Osteocyte (in vitro differentiated cells): ENCODE results near the gene GPC3. TPM values are rescaled to one million over a fixed set of nuclear protein-coding genes. Genes with fewer than 3 reads are reported as not detected.

Source experiments
- DNase-seq: peaks from one replicate; pipeline ENCODE4 v3.0.0; 2021; ENCODE audit warnings: mixed read lengths; ENCODE audit not compliant: unreplicated experiment; ENCODE audit errors: extremely low spot score
- H3K27ac Mint-ChIP-seq: one replicate; pipeline ENCODE4 v1.8.0; 2021; ENCODE audit warnings: mild to moderate bottlenecking, mixed read lengths; ENCODE audit not compliant: unreplicated experiment
- H3K27me3 Mint-ChIP-seq: one replicate; pipeline ENCODE4 v1.8.0; 2021; ENCODE audit warnings: mixed read lengths; ENCODE audit not compliant: unreplicated experiment
- H3K36me3 Mint-ChIP-seq: one replicate; pipeline ENCODE4 v1.8.0; 2021; ENCODE audit warnings: mixed read lengths; ENCODE audit not compliant: unreplicated experiment
- H3K4me1 Mint-ChIP-seq: one replicate; pipeline ENCODE4 v1.8.0; 2021; ENCODE audit warnings: mixed read lengths; ENCODE audit not compliant: unreplicated experiment
- H3K4me3 Mint-ChIP-seq: one replicate; pipeline ENCODE4 v1.8.0; 2021; ENCODE audit warnings: mild to moderate bottlenecking, moderate library complexity, mixed read lengths; ENCODE audit not compliant: unreplicated experiment
- H3K9me3 Mint-ChIP-seq: one replicate; pipeline ENCODE4 v1.8.0; 2021; ENCODE audit warnings: mixed read lengths; ENCODE audit not compliant: unreplicated experiment
- total RNA-seq: library from RNA; stranded (reverse); gene quantifications from 2 replicates; pipeline ENCODE4 v1.2.1, GENCODE V29; 2021
- TF ChIP-seq, protein P1 (sequence below): fragments of 200-600 bp; sonication (generic); IDR thresholded peaks from 2 replicates; pipeline ENCODE4 v1.5.0; 2021; ENCODE audit warnings: antibody characterized with exemption, mild to moderate bottlenecking, moderate library complexity

GPC3 gene
- total RNA-seq, 1 donor from 2014 or later = 19.6 TPM

DNA sequence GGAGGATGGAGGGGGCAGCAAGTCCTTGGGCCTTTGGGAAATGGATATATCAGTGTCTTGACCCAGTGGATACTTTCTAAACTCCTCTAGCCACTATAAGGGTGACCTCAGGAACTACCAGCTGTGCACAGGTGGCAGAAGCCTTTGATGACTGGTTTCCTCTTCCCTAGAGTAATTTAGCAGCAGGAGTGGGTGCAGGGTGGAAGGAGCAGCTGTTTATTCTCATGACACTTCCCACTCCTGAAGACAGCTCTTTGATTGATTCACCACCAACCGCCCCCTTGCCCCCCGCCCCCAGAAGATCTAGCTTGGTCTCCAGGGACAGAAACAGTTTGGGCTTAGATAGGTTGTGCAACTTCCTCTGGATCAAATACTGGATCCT lies 63.0 kb downstream of the GPC3 start:
- TF ChIP-seq, protein P1, sequence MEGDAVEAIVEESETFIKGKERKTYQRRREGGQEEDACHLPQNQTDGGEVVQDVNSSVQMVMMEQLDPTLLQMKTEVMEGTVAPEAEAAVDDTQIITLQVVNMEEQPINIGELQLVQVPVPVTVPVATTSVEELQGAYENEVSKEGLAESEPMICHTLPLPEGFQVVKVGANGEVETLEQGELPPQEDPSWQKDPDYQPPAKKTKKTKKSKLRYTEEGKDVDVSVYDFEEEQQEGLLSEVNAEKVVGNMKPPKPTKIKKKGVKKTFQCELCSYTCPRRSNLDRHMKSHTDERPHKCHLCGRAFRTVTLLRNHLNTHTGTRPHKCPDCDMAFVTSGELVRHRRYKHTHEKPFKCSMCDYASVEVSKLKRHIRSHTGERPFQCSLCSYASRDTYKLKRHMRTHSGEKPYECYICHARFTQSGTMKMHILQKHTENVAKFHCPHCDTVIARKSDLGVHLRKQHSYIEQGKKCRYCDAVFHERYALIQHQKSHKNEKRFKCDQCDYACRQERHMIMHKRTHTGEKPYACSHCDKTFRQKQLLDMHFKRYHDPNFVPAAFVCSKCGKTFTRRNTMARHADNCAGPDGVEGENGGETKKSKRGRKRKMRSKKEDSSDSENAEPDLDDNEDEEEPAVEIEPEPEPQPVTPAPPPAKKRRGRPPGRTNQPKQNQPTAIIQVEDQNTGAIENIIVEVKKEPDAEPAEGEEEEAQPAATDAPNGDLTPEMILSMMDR = no peak
- peaks cover 7% of the 10 kb centered on the region for H3K4me1 Mint-ChIP-seq
- H3K36me3 Mint-ChIP-seq = no peaks in the 10 kb centered on the region

DNA sequence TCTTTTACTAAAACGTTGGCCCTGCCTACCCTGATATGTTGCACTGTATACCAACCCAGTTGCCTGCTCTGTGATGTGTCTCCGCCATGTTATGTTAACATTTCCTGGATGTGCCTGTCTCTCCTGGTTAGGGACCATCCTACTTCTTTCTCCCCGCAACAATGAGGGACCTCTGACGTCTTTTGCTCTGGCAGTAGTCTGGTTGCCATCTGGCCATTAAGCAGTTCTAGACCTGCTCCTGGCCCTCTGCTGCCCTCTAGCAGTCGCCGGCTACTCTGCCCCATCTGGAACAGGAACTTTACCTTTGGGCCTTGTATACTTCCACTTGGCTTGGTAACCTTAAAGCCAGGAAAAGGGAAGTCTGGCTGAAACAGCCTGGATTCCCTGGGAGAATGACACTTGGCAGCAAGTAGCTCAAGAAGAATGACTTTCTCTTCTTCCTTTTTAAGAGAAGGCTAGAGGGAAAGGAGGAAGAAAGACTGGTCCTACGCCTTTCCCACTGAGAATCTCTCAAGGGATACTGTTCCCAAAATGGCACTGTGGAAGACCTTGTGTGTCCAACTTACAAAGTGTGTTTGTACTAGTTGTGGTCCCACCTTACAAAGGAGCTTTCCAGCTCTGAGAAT lies 63.5 kb downstream of the GPC3 start:
- TF ChIP-seq, protein P1 = peak; percentile 63
- H3K4me1 Mint-ChIP-seq = peaks cover 7% of the 10 kb centered on the region
- H3K4me3 Mint-ChIP-seq = no peak overlapping the region
- H3K27me3 Mint-ChIP-seq = no peaks in the 10 kb centered on the region
- no peaks in the 10 kb centered on the region for H3K36me3 Mint-ChIP-seq
- no peak overlapping the region for H3K27ac Mint-ChIP-seq
- H3K9me3 Mint-ChIP-seq = no peaks in the 10 kb centered on the region
- no peak for DNase-seq

More for the DNA sequence above, 63.0 kb downstream of the GPC3 start:
- Mint-ChIP-seq H3K27me3 (no peaks in the 10 kb centered on the region), H3K27ac (no peak overlapping the region), H3K9me3 (no peaks in the 10 kb centered on the region), H3K4me3 (no peak overlapping the region)
- no peak for DNase-seq

DNA sequence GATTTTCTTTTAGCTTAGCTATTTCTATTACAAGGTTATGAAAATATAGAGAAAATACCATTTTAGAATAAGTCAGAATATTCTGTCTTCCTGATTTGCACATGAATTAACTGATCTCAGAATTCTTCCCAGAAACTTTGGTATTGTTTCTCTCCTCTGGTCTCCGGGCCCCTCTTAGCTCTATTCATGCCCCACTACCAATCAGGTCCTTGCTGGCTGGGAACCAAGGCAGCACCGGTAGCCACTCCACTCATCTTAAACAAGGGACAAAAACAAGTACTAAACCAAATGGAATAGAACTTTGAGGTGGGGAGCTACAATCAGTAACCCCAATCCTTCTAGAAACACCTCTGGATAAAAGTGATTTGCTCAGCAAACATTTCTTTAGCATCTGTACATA lies 64.3 kb downstream of the GPC3 start:
- no peak for DNase-seq
- Mint-ChIP-seq H3K27ac (no peak overlapping the region), H3K27me3 (no peaks in the 10 kb centered on the region), H3K36me3 (no peaks in the 10 kb centered on the region), H3K9me3 (no peaks in the 10 kb centered on the region), H3K4me3 (no peak overlapping the region), H3K4me1 (peaks cover 7% of the 10 kb centered on the region)
- TF ChIP-seq, protein P1 = no peak

DNA sequence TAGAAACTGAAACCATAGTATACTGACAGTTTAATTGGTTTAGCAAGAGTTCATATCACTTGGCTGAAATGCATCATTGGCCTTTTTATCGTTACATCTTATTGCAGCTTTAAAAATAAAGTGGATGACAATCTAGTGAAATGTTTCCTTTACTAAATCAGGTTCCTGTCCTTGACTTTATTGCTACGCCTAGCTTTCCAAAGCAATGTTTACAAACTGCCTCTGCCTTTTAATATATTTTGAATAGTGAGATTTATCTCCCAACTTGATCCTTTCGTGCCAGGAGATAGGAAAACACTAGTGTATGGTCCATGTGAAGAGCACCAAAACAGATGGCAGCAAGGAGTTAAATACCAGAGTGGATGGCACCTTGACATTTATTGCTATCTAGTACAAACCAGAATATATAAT lies 67.0 kb downstream of the GPC3 start:
- TF ChIP-seq, protein P1 = no peak
- DNase-seq = no peak
- Mint-ChIP-seq H3K4me3 (no peak overlapping the region), H3K36me3 (no peaks in the 10 kb centered on the region), H3K4me1 (peaks cover 7% of the 10 kb centered on the region), H3K27ac (no peak overlapping the region), H3K27me3 (no peaks in the 10 kb centered on the region), H3K9me3 (no peaks in the 10 kb centered on the region)

DNA sequence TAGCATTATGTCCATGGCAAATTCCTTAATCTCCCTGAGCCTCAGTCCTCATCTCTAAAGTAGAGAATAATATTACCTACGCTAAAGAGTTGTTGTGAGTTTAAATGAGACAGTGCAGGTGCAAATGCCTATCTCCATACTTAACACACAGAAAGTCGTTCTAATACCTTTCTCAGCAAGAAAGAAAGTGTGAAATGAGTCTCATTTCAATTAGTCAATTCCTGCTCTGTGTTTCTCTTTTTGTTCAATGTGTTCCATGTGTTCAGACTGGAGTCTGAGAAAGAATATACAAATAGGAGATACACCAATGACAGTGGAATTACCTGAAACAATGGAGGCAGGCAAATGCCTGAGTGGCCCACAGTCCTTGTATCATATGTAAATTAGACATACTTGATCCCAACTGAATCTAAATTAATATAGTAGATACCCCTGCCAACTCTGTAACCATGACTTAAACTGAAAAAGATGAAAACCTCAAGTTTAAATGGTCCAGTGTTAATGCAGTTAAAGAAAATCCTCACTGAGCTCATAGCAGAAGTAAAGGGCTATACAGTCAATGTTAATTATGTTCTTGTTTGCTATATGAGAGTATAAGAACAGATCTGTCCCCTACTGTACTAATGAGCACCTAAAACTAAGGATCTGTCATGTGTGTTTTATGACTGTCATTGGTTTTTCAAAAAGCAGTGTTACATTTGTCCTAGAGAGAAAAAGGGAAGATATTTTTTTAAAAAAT lies 68.2 kb downstream of the GPC3 start:
- no peak for DNase-seq
- H3K27me3 Mint-ChIP-seq = no peaks in the 10 kb centered on the region
- H3K36me3 Mint-ChIP-seq = no peaks in the 10 kb centered on the region
- TF ChIP-seq, protein P1 = no peak
- no peaks in the 10 kb centered on the region for H3K9me3 Mint-ChIP-seq
- no peaks in the 10 kb centered on the region for H3K4me1 Mint-ChIP-seq
- H3K27ac Mint-ChIP-seq = no peak overlapping the region
- H3K4me3 Mint-ChIP-seq = no peak overlapping the region
